GM12892 (cell line): ENCODE measurements around the gene MIF4GD. TPM values are rescaled to one million over a fixed set of nuclear protein-coding genes. Genes with fewer than 3 reads are reported as not detected.

Experiments
- DNase-seq: peaks from one replicate; pipeline ENCODE4 v3.0.0; 2011; ENCODE audit not compliant: insufficient read length
- FAIRE-seq: peaks from 2 replicates; lab custom pipeline; 2011; peaks lifted over from hg19 to GRCh38; lab: Jason Lieb, UNC
- POLR2A ChIP-seq: IDR thresholded peaks from 2 replicates; pipeline ENCODE4 v1.6.1; 2011; ENCODE audit warnings: low read depth, low read length, control low read depth
- POLR2AphosphoS5 ChIP-seq: IDR thresholded peaks from 2 replicates; pipeline ENCODE4 v1.6.1; 2011; ENCODE audit warnings: low read depth, low read length, control low read depth
- TAF1 ChIP-seq: IDR thresholded peaks from 2 replicates; pipeline ENCODE4 v1.6.1; 2011; ENCODE audit warnings: low read depth, mild to moderate bottlenecking, control low read depth, low read length, borderline replicate concordance
- polyA plus RNA-seq: library from polyadenylated mRNA; unstranded; fragments of >200 nt; gene quantifications from one replicate; pipeline ENCODE4 v1.2.1, GENCODE V29; 2012; ENCODE audit warnings: missing spikeins, inconsistent platforms; ENCODE audit not compliant: missing spikeins

MIF4GD gene
- polyA plus RNA-seq: 33.3 TPM

GRCh38 chr17:75270966-75271232 lies at the start of gene MIF4GD:
MIF4GD (minus strand) TSS chr17:75271231; CDS start chr17:75270195, 1,036 bp downstream.
- DNase-seq (no peak), FAIRE-seq (no peak)
- no peak; the same call in 1 of the 2 replicates for TF ChIP-seq POLR2A
- TF ChIP-seq POLR2AphosphoS5: no peak
- no peak for TF ChIP-seq TAF1

- peak; percentile 86 for FAIRE-seq
- no peak for TF ChIP-seq TAF1
- TF ChIP-seq POLR2AphosphoS5: no peak
- no peak; the same call in 1 of the 2 replicates for TF ChIP-seq POLR2A
- no peak for DNase-seq
These were observed 49.1 kb upstream of the MIF4GD start for GRCh38 chr17:75319904-75320691.

GRCh38 chr17:75318615-75319222 lies 47.7 kb upstream of the MIF4GD start:
- TF ChIP-seq POLR2A (no peak), POLR2AphosphoS5 (peak; percentile 57)
- FAIRE-seq: peak; percentile 73

GRCh38 chr17:75318211-75318610 lies 47.2 kb upstream of the MIF4GD start:
- DNase-seq (no peak), FAIRE-seq (no peak)
- TF ChIP-seq POLR2A (no peak), TAF1 (no peak), POLR2AphosphoS5 (no peak; the same call in 1 of the 2 replicates)

More at GRCh38 chr17:75318615-75319222, 47.7 kb upstream of the MIF4GD start:
- no peak for DNase-seq

GRCh38 chr17:75317671-75318070 lies 46.6 kb upstream of the MIF4GD start:
- no peak for DNase-seq
- no peak for TF ChIP-seq TAF1
- no peak for TF ChIP-seq POLR2A
- no peak for FAIRE-seq

- FAIRE-seq: no peak
- no peak for TF ChIP-seq TAF1
- peak; percentile 61; the same call in 1 of the 2 replicates for TF ChIP-seq POLR2AphosphoS5
- no peak; the same call in 1 of the 2 replicates for TF ChIP-seq POLR2A
- DNase-seq: no peak
These were observed 45.2 kb upstream of the MIF4GD start for GRCh38 chr17:75316253-75316652.

GRCh38 chr17:75315541-75316243 lies 44.7 kb upstream of the MIF4GD start:
- FAIRE-seq (peak; percentile 87), DNase-seq (no peak)
- no peak; the same call in 1 of the 2 replicates for TF ChIP-seq POLR2AphosphoS5
- TF ChIP-seq POLR2A: peak; percentile 47; the same call in 1 of the 2 replicates
- no peak for TF ChIP-seq TAF1

- DNase-seq (no peak), FAIRE-seq (peak; percentile 76)
- TF ChIP-seq POLR2A (no peak), POLR2AphosphoS5 (0 out of 2 replicates have a peak, but pooled peaks have one; percentile 19), TAF1 (no peak)
These were observed 43.0 kb upstream of the MIF4GD start for GRCh38 chr17:75313941-75314551.

GRCh38 chr17:75308732-75309629 lies 38.0 kb upstream of the MIF4GD start:
- FAIRE-seq: no peak
- no peak for DNase-seq
- TF ChIP-seq POLR2A (no peak), TAF1 (no peak), POLR2AphosphoS5 (no peak)

- no peak for FAIRE-seq
- TF ChIP-seq POLR2A: no peak
- no peak for TF ChIP-seq TAF1
- TF ChIP-seq POLR2AphosphoS5: no peak
- DNase-seq: no peak
These were observed 37.1 kb upstream of the MIF4GD start for GRCh38 chr17:75307957-75308731.
